HG03575 (cell line): ENCODE measurements around the gene ATXN2.
"Not testable (repeated sequence)": the region's sequence is repeated elsewhere in the genome, so short reads cannot be mapped to it uniquely, and the experiment has no call there.

Source experiments
- ATAC-seq: cut with Tn5 transposase; IDR thresholded peaks from one replicate; pipeline ENCODE4 v1.9.1; 2021; ENCODE audit not compliant: unreplicated experiment, insufficient number of reproducible peaks, low FRiP score; ENCODE audit errors: extremely low read depth

The ATXN2 gene

GRCh38 chr12:111578971-111579340 is 20.2 kb downstream of the ATXN2 start:
- no peak for ATAC-seq

- ATAC-seq: no peak
Measured at GRCh38 chr12:111578276-111578970, 20.7 kb downstream of the ATXN2 start.

- no peak for ATAC-seq
Measured at GRCh38 chr12:111574797-111575443, 24.2 kb downstream of the ATXN2 start.

DNA sequence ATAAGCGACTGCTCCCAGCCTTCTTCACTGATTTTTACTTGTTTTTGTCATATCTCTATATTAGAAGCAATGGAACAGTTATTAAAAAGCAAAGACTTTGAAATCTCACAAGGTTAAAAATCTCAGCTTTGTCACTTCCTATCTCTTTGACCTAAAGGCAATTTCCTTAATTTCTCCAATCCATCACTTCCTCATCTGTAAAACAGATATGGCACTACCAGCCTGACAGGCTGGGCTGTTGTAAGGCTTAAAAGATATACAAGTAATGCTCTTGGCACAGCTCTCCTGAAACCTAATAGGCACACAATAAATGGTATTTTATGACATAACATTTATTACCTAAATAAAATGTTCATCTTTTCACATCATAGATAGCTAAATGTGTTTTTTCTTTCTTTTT is 25.6 kb downstream of the ATXN2 start:
- ATAC-seq: no peak

DNA sequence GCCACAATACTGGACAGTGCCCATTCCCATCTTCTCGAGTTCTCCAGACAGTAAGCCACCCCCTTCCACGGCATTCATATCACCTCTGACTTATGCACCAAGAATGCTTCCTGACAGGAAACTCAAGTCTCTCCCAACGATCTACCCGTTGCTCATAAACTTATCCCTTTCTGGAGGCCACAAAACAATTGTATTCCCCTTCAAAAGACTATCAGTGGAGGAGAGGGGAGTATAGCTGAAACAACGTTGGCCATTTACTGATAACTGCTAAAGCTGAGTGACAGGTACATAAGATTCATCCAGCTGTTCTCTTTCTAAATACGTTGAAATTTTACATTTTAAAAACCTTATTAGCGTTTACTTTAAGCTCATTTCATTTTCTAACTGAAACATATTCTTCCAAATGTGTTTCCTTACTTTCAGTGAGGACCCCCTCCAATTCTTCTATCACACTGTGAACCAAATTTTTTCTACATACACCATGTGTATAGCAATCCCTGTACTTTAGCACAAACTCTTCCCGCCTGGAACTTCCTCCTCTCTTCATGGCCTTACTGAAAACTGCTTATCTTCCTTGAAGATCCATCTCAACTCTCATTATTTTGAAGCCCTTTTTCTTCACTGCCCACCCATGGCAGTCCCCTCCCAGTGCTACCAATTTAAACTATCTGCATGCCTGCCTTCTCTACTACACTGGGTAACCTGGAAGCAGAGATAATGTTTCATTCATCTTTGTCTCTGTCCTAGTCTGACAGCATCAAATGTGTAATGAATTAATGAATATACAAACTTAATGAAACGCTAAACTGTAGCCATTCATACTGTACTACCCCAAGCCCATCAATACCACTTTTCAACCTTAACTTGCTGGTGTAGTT is 28.8 kb downstream of the ATXN2 start:
- ATAC-seq: no peak

GRCh38 chr12:111569363-111570083 is 29.6 kb downstream of the ATXN2 start:
- ATAC-seq: no peak

DNA sequence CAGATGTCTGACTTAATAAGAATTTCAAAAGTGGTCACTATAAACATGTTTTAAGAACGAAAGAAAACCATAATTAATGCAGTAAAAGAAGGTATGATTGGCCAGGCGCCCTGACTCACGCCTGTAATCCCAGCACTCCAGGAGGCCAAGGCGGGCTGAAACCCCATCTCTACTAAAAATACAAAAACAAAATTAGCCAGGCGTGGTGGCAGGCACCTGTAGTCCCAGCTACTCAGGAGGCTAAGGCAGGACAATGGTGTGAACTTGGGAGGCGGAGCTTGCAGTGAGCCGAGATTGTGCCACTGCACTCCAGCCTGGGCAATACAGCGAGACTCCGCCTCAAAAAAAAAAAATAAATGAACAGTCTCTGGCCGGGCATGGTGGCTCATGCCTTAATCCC is 38.3 kb downstream of the ATXN2 start:
- not testable (repeated sequence) for ATAC-seq

- ATAC-seq: no peak
Measured at GRCh38 chr12:111558107-111558376, 41.1 kb downstream of the ATXN2 start.

DNA sequence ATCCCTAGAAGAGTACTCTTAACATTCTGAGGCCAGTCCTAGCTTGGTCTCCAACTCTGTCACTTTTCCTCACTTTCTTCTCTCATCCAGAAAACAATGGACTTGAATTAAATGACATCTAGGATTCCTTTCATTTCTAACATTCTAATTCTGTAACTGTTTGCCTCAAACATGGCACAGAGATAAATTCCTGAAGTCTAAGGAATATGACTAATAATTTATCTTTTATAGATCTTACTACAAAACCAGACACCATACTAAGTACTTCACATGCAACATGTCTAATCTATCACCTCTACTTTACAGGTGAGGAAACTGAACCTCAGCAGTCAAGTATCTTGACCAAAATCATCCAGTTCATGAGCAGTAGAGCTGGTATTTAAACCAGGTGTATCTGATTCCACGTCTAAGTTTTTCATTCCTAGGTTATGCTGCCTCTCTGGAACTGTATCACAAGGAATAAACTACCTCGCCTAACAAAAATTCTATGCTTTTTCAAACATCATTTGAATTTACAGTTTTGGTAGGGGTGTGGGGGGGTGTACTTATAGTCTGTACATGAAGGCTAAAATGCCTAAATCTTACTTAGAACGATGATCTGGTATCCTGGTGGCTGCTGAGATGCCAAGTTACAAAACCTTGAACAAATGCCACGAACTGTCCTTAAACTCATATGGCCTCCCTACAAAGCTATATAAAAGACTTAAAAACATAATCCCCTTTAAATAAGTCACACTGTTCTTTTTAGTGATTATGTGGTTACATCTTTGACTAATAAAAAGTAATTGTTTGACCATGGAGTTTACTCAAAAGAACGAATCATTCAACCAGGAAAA is 41.6 kb downstream of the ATXN2 start:
- ATAC-seq: no peak

- ATAC-seq: no peak
Measured at GRCh38 chr12:111556676-111557075, 42.4 kb downstream of the ATXN2 start.

DNA sequence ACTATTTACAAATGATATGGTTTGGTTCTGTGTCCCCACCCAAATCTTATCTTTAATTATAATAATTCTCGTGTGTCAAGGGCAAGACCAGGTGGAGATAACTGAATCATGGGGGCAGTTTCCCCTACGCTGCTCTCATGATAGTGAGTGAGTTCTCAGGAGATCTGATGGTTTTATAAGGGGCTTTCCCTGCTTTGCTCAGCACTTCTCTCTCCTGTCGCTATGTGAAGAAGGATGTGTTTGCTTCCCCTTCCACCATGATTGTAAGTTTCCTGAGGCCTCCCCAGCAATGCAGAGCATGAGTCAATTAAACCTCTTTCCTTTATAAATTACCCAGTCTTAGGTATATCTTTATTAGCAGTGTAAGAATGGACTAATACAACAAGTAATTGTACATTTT is 43.8 kb downstream of the ATXN2 start:
- ATAC-seq: not testable (repeated sequence)

GRCh38 chr12:111546758-111547383 is 52.2 kb downstream of the ATXN2 start:
- no peak for ATAC-seq

DNA sequence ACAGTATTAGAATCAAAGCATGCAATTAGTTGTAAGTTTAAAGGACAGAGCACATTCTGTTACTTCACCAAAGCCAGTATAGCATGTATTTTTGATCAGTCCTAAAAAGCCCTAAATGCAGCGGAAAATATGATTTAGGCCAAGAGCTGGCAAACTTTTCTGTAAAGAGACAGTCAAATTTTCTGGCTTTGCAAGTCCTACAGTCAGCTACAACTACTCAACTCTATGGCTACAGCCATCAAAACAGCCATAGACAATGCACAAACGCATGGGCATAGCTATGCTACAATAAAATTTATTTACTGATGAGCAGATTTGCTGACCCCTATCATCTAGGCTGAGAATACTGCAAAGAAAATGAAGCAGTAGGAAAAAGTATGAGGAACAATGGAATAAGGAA is 52.9 kb downstream of the ATXN2 start:
- no peak for ATAC-seq

GRCh38 chr12:111544032-111544431 is 55.1 kb downstream of the ATXN2 start:
- no peak for ATAC-seq

DNA sequence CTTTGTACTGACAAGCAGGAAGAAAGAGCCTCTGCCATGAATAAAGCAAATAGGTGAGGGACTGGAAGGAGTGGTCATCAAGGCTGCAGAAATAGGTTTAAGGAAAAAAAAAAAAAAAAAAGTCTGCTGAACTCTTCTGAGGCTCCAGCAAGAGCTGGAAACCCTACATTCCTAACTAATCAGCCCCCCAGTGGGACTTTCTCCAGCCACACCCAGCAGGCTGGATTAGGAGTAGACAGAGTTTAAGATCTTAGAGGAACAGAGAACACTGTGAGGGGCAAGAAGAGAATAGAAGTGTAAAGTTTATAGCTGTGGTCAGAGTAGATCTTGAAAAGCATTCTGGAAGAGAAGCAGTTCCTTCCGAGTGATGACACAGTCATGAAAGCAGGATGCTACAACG is 66.4 kb downstream of the ATXN2 start:
- ATAC-seq: no peak

GRCh38 chr12:111529424-111530368 is 69.4 kb downstream of the ATXN2 start:
- ATAC-seq: no peak

DNA sequence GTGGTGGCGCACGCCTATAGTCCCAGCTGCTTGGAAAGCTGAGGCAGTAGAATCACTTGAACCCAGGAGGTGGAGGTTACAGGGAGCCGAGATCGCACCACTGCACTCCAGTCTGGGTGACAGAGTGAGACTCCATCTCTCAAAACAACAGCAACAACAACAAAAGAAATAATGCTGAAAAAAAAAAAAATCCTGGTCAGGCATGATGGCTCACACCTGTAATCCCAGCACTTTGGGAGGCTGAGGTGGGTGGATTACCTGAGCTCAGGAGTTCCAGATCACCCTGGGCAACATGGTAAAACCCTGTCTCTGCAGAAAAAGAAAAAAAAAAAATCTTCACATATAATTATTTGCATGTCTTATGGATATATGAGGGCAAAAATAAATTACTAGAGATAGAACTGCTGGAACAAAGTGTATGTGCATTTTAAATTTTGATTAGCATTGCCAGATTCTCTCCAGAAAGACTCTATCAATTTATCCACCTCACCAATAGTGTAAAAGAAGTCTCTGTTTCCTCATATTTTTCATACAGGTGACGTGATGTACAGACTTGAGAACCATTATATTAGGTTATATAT is 75.4 kb downstream of the ATXN2 start:
- ATAC-seq: no peak
